Mucosa of descending colon (tissue), 3 donors: ENCODE data around the gene S100PBP. TPM values are rescaled to one million over a fixed set of nuclear protein-coding genes. Genes with fewer than 3 reads are reported as not detected.

Source experiments
- ATAC-seq: fragments of 200-7000 bp; cut with Tn5 transposase; one replicate; pipeline ENCODE4 v1.9.1; 2020; ENCODE audit warnings: mild to moderate bottlenecking, moderate library complexity
- DNase-seq, 3 donors: peaks; one replicate each; pipeline ENCODE4 v3.0.0-alpha.2; 2020
- H3K36me3 ChIP-seq: fragments of 200-600 bp; one replicate; pipeline ENCODE4 v1.8.0; 2021; ENCODE audit warnings: low read depth, mild to moderate bottlenecking
- H3K4me1 ChIP-seq: fragments of 200-600 bp; one replicate; pipeline ENCODE4 v1.8.0; 2021; ENCODE audit warnings: low read depth, mild to moderate bottlenecking
- H3K4me3 ChIP-seq: fragments of 200-600 bp; one replicate; pipeline ENCODE4 v1.8.0; 2021; ENCODE audit warnings: mild to moderate bottlenecking
- H3K9me3 ChIP-seq: fragments of 200-600 bp; one replicate; pipeline ENCODE4 v1.8.0; 2021; ENCODE audit warnings: mild to moderate bottlenecking
- intact Hi-C, 2 donors: fragments of 100-400 bp; cut with DNase I in 1 of 2; cut with micrococcal nuclease in 1 of 2; formaldehyde crosslinking; loops; one replicate each; pipeline versions ENCODE4 v1.11.0 to v1.11.1; 2022; cut with DNase I, micrococcal nuclease
- total RNA-seq, 3 donors: library from RNA; stranded (reverse); fragmentation: NEBNext Ultra II Directional in 2 of 3; extraction: Animal tissue kit (Norgen Biotek cat#: 25700) in 2 of 3; gene quantifications; one replicate each; pipeline versions ENCODE4 v1.2.1 to v1.2.4, GENCODE V29; 2021 to 2023
- TF ChIP-seq, protein P1 (sequence below): fragments of 200-600 bp; IDR thresholded peaks from one replicate; pipeline ENCODE4 v1.8.0; 2022; ENCODE audit warnings: antibody characterized with exemption, mild to moderate bottlenecking
- donor health status: DM: no; HTN: no; CAD: no; lungs with moderate emphysema.
- donor health status: DM: no; HTN: no; CAD: no.
- donor health status: DM: no; HTN: yes; CAD: no.

The S100PBP gene
- total RNA-seq, 3 donors from 2014 or later = 23.7 to 38.8 (median 31.0) TPM

DNA sequence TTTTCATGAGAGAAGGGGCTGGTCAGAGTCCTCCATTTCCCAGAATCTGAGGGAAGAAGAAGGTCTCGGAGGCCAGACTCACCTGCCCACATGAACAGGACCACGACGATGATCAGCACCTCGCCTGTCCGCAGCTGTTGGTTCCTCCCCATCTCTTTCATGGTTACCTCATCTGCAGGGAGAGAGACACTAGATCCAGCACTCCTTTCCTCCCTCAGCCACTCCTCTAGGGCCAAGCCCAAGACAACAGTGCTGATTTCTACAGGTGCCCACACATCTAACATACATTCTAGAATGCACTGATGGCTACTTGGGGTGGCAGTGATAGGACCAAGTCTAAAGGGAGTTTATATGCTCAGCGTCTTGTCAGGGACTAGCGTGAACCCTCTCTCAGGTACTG lies 50.2 kb downstream of the S100PBP start:
- DNase-seq (no peak), ATAC-seq (no peak)
- Histone ChIP-seq H3K9me3 (no peaks in the 10 kb centered on the region), H3K4me1 (peaks cover 2% of the 10 kb centered on the region), H3K4me3 (no peak overlapping the region), H3K36me3 (no peaks in the 10 kb centered on the region)
- intact Hi-C loops = no loop called here
- TF ChIP-seq, protein P1, sequence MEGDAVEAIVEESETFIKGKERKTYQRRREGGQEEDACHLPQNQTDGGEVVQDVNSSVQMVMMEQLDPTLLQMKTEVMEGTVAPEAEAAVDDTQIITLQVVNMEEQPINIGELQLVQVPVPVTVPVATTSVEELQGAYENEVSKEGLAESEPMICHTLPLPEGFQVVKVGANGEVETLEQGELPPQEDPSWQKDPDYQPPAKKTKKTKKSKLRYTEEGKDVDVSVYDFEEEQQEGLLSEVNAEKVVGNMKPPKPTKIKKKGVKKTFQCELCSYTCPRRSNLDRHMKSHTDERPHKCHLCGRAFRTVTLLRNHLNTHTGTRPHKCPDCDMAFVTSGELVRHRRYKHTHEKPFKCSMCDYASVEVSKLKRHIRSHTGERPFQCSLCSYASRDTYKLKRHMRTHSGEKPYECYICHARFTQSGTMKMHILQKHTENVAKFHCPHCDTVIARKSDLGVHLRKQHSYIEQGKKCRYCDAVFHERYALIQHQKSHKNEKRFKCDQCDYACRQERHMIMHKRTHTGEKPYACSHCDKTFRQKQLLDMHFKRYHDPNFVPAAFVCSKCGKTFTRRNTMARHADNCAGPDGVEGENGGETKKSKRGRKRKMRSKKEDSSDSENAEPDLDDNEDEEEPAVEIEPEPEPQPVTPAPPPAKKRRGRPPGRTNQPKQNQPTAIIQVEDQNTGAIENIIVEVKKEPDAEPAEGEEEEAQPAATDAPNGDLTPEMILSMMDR = no peak

- TF ChIP-seq, protein P1 = no peak
- H3K4me1 ChIP-seq = peaks cover 2% of the 10 kb centered on the region
- H3K9me3 ChIP-seq = no peaks in the 10 kb centered on the region
- intact Hi-C loops = no loop called here
- ATAC-seq (no peak), DNase-seq (no peak)
- no peak overlapping the region for H3K4me3 ChIP-seq
- no peaks in the 10 kb centered on the region for H3K36me3 ChIP-seq
These were observed 50.6 kb downstream of the S100PBP start for GRCh38 chr1:32868085-32868484.

- intact Hi-C loops = no loop called here
- no peak overlapping the region for H3K4me3 ChIP-seq
- H3K36me3 ChIP-seq = no peaks in the 10 kb centered on the region
- no peak for DNase-seq
- H3K4me1 ChIP-seq = peaks cover 2% of the 10 kb centered on the region
- ATAC-seq = no peak
- TF ChIP-seq, protein P1 = no peak
- H3K9me3 ChIP-seq = no peaks in the 10 kb centered on the region
These were observed 51.5 kb downstream of the S100PBP start for GRCh38 chr1:32868806-32869455.

DNA sequence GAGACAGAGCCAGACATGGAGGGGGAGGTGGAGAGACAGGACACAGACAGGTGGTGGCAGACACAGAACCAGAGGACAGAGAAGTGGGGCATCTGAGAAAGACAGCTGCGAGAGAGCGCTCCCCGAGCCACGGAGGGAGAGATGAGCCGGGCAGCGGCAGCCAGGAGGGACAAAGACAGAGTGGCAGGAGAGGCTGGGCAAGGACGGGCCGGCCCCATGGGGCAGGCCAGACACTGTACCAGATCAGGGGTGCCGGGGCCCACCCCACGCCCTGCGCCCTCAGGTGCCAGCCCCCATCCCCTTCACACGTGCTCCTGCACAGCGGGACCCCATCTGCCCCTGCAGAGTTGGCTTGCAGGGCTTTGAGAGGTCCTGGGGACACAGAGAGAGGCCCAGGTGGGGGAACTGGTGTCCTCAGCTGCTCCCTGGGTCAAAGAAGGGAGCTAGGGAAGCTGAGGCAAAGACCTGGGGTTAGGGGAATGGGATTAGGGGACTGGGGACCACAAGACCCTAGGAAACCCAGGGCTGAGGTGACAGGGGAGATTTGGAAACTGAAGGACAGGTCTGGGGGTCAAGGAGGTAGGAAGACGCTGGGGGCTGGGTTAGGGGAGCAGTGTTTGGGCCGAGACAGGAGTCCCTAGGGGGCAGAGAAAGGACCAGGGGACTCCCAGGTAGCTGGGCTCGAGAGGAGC lies 52.6 kb downstream of the S100PBP start:
- intact Hi-C loops = no loop called here
- H3K4me3 ChIP-seq = no peak overlapping the region
- no peaks in the 10 kb centered on the region for H3K36me3 ChIP-seq
- DNase-seq = no peak
- no peaks in the 10 kb centered on the region for H3K9me3 ChIP-seq
- TF ChIP-seq, protein P1 = no peak
- H3K4me1 ChIP-seq = peaks cover 2% of the 10 kb centered on the region
- no peak for ATAC-seq

GRCh38 chr1:32870615-32871363 lies 53.3 kb downstream of the S100PBP start, which contains the start of gene FNDC5:
Gene FNDC5, minus strand, starts transcription at chr1:32870912.
- DNase-seq (no peak), ATAC-seq (peak; percentile 43)
- Histone ChIP-seq H3K36me3 (no peaks in the 10 kb centered on the region), H3K9me3 (no peaks in the 10 kb centered on the region), H3K4me1 (peaks cover 2% of the 10 kb centered on the region), H3K4me3 (no peak within 1 kb of the TSS)
- intact Hi-C loops = no loop called here
- TF ChIP-seq, protein P1 = no peak
